Measurements from ENCODE around the gene C11orf97.

DNA sequence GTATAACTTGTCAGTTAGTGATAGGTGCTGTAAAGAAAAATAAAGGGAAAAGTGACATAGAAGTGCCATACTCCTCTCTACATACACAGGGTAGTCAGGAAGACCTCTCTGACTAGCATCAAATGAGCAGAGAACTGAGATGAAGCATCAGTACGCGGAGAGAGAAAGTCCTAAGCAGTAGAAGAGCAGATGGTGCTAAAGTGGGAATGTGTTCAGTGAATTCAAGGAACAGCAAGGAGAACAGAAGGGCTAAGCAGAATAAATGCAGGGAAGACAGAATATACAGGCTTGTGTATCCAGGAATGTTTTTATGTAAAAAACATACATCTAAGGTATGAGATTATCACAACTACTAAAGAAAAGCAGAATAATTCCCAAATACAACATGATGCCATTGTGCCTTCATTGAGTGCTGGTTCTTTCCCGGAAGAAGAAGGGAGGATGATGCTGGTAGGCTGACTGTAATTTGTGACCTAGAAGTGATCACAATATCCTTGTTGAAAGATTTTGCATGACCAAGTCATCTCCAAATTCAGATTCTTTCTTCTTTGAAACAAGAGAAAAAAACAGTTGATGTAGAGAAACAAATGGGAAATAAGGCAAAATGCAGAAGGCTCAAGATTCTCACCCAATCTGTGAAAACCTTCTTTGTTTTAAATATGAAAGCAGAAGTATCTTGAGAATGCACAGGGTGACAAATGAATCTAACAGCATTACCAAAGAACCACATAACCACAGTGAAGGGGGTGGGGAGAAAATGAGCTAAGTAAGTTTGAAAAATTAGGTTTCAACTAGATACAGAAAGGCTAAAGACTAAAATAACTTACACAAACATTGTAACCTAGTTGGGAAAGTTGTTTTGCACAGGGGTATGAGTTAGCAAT lies 39.1 kb upstream of the C11orf97 start:
- TF ChIP-seq, protein P1, sequence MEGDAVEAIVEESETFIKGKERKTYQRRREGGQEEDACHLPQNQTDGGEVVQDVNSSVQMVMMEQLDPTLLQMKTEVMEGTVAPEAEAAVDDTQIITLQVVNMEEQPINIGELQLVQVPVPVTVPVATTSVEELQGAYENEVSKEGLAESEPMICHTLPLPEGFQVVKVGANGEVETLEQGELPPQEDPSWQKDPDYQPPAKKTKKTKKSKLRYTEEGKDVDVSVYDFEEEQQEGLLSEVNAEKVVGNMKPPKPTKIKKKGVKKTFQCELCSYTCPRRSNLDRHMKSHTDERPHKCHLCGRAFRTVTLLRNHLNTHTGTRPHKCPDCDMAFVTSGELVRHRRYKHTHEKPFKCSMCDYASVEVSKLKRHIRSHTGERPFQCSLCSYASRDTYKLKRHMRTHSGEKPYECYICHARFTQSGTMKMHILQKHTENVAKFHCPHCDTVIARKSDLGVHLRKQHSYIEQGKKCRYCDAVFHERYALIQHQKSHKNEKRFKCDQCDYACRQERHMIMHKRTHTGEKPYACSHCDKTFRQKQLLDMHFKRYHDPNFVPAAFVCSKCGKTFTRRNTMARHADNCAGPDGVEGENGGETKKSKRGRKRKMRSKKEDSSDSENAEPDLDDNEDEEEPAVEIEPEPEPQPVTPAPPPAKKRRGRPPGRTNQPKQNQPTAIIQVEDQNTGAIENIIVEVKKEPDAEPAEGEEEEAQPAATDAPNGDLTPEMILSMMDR (IDR thresholded peaks at IDR 0.05): no peak
- no peak for TF ChIP-seq POLR2A (IDR thresholded peaks at IDR 0.05)

All from lower leg skin (tissue), 3 donors.